HCT116 (cell line): ENCODE data around the gene GAB2.
"Not testable (repeated sequence)": the region's sequence is repeated elsewhere in the genome, so short reads cannot be mapped to it uniquely, and the experiment has no call there.

Experiments
- ATF3 ChIP-seq: IDR thresholded peaks from 2 replicates; pipeline ENCODE4 v1.6.1; 2012
- CTCF ChIP-seq, 3 experiments: fragments of 200-600 bp in 1 of 3; sonication (generic) in 1 of 3; IDR thresholded peaks in 2 of 3; conservative IDR thresholded peaks in 1 of 3; 2 replicates each; pipeline ENCODE4 v1.5.1; 2012 to 2017; ENCODE audit warnings: low read depth in 2 of 3, low read length in 2 of 3, antibody characterized with exemption in 1 of 3, borderline replicate concordance in 1 of 3, control low read depth in 1 of 3, mild to moderate bottlenecking in 1 of 3, mixed read lengths in 1 of 3, mixed run types in 1 of 3, moderate library complexity in 1 of 3; ENCODE audit not compliant: insufficient read depth in 1 of 3
- EGR1 ChIP-seq: IDR thresholded peaks from 2 replicates; pipeline ENCODE4 v1.6.1; 2012; ENCODE audit warnings: low read depth
- ELF1 ChIP-seq: IDR thresholded peaks from 2 replicates; pipeline ENCODE4 v1.6.1; 2012; ENCODE audit warnings: low read depth, borderline replicate concordance
- EZH2 ChIP-seq: fragments of 200-600 bp; sonication (generic); IDR thresholded peaks from 2 replicates; pipeline ENCODE4 v1.6.1; 2017; ENCODE audit warnings: antibody characterized with exemption, mixed run types
- EZH2phosphoT487 ChIP-seq: fragments of 200-600 bp; IDR thresholded peaks from 2 replicates; pipeline ENCODE4 v1.6.1; 2018; ENCODE audit warnings: antibody characterized with exemption, borderline replicate concordance
- JUND ChIP-seq: IDR thresholded peaks from 2 replicates; pipeline ENCODE4 v1.6.1; 2012
- POLR2A ChIP-seq: IDR thresholded peaks from 2 replicates; pipeline ENCODE4 v1.7.0; 2011; ENCODE audit warnings: borderline replicate concordance; ENCODE audit not compliant: insufficient read depth, insufficient read length; ENCODE audit errors: extremely low read depth
- POLR2AphosphoS5 ChIP-seq: IDR thresholded peaks from 2 replicates; pipeline ENCODE4 v1.6.1; 2011; ENCODE audit warnings: mild to moderate bottlenecking, low read depth, low read length, moderate library complexity
- RAD21 ChIP-seq: IDR thresholded peaks from 2 replicates; pipeline ENCODE4 v1.6.1; 2012; ENCODE audit warnings: low read depth, mild to moderate bottlenecking
- SRF ChIP-seq: IDR thresholded peaks from 2 replicates; pipeline ENCODE4 v1.6.1; 2012; ENCODE audit warnings: low read depth
- ZBTB33 ChIP-seq: IDR thresholded peaks from 2 replicates; pipeline ENCODE4 v1.6.1; 2011; ENCODE audit warnings: mild to moderate bottlenecking, low read length, moderate library complexity; ENCODE audit not compliant: insufficient replicate concordance; ENCODE audit errors: extremely low read depth
- ZNF274 ChIP-seq: fragments of 200-500 bp; sonication (Bioruptor generic); IDR thresholded peaks from 2 replicates; pipeline ENCODE4 v1.6.1; 2014; ENCODE audit warnings: mild to moderate bottlenecking, low read depth, low read length, inconsistent platforms
- TF ChIP-seq, protein P1 (sequence below): IDR thresholded peaks from 2 replicates; pipeline ENCODE4 v1.6.1; 2012; ENCODE audit warnings: low read depth

DNA sequence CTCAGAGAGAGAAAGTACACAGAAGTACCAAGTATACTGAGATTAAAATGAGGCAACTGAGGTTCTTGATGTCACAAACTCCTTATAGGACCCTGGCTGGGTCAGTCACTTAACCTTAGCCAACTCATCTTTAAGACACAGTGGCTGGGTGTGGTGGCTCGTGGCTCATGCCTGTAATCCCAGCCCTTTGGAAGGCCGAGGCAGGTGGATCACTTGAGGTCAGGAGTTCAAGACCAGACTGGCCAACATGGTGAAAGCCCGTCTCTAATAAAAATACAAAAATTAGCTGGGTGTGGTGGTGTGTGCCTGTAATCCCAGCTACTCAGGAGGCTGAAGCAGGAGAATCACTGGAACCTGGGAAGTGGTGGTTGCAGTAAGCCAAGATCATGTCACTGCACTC, 61.9 kb downstream of the GAB2 start:
- TF ChIP-seq SRF; EZH2; CTCF (IDR thresholded peaks at IDR 0.05 in 2 of 3, conservative IDR thresholded peaks at IDR 0.05 in 1 of 3; ENCODE audit: borderline replicate concordance in 1 of 3, insufficient read depth in 1 of 3, low read depth in 2 of 3, low read length in 2 of 3); JUND; POLR2A; ZNF274; POLR2AphosphoS5; EZH2phosphoT487; RAD21; ELF1; ATF3; ZBTB33; EGR1: not testable (repeated sequence)
- TF ChIP-seq, protein P1, sequence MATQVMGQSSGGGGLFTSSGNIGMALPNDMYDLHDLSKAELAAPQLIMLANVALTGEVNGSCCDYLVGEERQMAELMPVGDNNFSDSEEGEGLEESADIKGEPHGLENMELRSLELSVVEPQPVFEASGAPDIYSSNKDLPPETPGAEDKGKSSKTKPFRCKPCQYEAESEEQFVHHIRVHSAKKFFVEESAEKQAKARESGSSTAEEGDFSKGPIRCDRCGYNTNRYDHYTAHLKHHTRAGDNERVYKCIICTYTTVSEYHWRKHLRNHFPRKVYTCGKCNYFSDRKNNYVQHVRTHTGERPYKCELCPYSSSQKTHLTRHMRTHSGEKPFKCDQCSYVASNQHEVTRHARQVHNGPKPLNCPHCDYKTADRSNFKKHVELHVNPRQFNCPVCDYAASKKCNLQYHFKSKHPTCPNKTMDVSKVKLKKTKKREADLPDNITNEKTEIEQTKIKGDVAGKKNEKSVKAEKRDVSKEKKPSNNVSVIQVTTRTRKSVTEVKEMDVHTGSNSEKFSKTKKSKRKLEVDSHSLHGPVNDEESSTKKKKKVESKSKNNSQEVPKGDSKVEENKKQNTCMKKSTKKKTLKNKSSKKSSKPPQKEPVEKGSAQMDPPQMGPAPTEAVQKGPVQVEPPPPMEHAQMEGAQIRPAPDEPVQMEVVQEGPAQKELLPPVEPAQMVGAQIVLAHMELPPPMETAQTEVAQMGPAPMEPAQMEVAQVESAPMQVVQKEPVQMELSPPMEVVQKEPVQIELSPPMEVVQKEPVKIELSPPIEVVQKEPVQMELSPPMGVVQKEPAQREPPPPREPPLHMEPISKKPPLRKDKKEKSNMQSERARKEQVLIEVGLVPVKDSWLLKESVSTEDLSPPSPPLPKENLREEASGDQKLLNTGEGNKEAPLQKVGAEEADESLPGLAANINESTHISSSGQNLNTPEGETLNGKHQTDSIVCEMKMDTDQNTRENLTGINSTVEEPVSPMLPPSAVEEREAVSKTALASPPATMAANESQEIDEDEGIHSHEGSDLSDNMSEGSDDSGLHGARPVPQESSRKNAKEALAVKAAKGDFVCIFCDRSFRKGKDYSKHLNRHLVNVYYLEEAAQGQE: not testable (repeated sequence)
